DOHH2 (cell line): ENCODE results near the gene SHISA6.

ENCODE experiments used
- H3F3A ChIP-seq: fragments of 200-600 bp; sonication (generic), shearing (Covaris generic); 2 replicates; pipeline ENCODE4 v1.6.0; 2016; ENCODE audit warnings: antibody characterized with exemption, mild to moderate bottlenecking; ENCODE audit not compliant: control insufficient read depth, insufficient read depth
- H3K27ac ChIP-seq: fragments of 200-600 bp; sonication (generic); 2 replicates; pipeline ENCODE4 v1.5.1; 2014; ENCODE audit warnings: low read depth, mild to moderate bottlenecking, low read length, moderate library complexity
- H3K27me3 ChIP-seq: fragments of 200-600 bp; sonication (generic); 2 replicates; pipeline ENCODE4 v1.6.1; 2014; ENCODE audit warnings: mild to moderate bottlenecking, low read length, mixed read lengths; ENCODE audit not compliant: control insufficient read depth
- H3K36me3 ChIP-seq: fragments of 200-600 bp; sonication (generic); 2 replicates; pipeline ENCODE4 v1.6.1; 2014; ENCODE audit warnings: mild to moderate bottlenecking, low read length, moderate library complexity, mixed read lengths; ENCODE audit not compliant: control insufficient read depth
- H3K4me1 ChIP-seq: fragments of 200-600 bp; sonication (generic); 2 replicates; pipeline ENCODE4 v1.6.1; 2014; ENCODE audit warnings: mild to moderate bottlenecking, low read length, mixed read lengths; ENCODE audit not compliant: control insufficient read depth
- H3K4me2 ChIP-seq: fragments of 200-600 bp; sonication (generic); 2 replicates; pipeline ENCODE4 v1.6.0; 2014; ENCODE audit warnings: mild to moderate bottlenecking, low read length, moderate library complexity
- H3K4me3 ChIP-seq: fragments of 200-600 bp; sonication (generic); 2 replicates; pipeline ENCODE4 v1.5.1; 2014; ENCODE audit warnings: mild to moderate bottlenecking, low read length, mixed read lengths
- H3K79me2 ChIP-seq: fragments of 200-600 bp; sonication (generic); 2 replicates; pipeline ENCODE4 v1.6.1; 2014; ENCODE audit warnings: mild to moderate bottlenecking, low read length, mixed read lengths; ENCODE audit not compliant: control insufficient read depth
- H3K9me2 ChIP-seq: fragments of 200-600 bp; sonication (generic); replicated peaks from 2 replicates; pipeline ENCODE4 v1.6.1; 2014; ENCODE audit warnings: mild to moderate bottlenecking, low read length, mixed read lengths; ENCODE audit not compliant: control insufficient read depth
- H3K9me3 ChIP-seq: fragments of 200-600 bp; sonication (generic); 2 replicates; pipeline ENCODE4 v1.6.1; 2014; ENCODE audit warnings: antibody characterized with exemption, low read length, mixed read lengths; ENCODE audit not compliant: control insufficient read depth, insufficient read depth
- H4K20me1 ChIP-seq: fragments of 200-600 bp; sonication (generic); 2 replicates; pipeline ENCODE4 v1.6.0; 2014; ENCODE audit warnings: low read depth, mild to moderate bottlenecking, antibody characterized with exemption, low read length, moderate library complexity; ENCODE audit not compliant: control insufficient read depth, insufficient read depth
- CTCF ChIP-seq: fragments of 200-600 bp; sonication (generic); IDR thresholded peaks from one replicate; pipeline ENCODE4 v1.5.1; 2014; ENCODE audit warnings: antibody characterized with exemption, mild to moderate bottlenecking, low read depth, low read length; ENCODE audit not compliant: poor library complexity, severe bottlenecking
- EZH2phosphoT487 ChIP-seq: fragments of 200-600 bp; sonication (generic); IDR thresholded peaks from 2 replicates; pipeline ENCODE4 v1.6.1; 2017; ENCODE audit warnings: borderline replicate concordance, mild to moderate bottlenecking, antibody characterized with exemption, low read length, moderate library complexity, mixed read lengths

The SHISA6 gene

GRCh38 chr17:11601661-11602060 is 360.6 kb downstream of the SHISA6 start:
- Histone ChIP-seq H3K27ac (no peak overlapping the region), H3K4me3 (no peak overlapping the region), H4K20me1 (no peaks in the 10 kb centered on the region), H3K27me3 (no peaks in the 10 kb centered on the region), H3K79me2 (no peaks in the 10 kb centered on the region), H3K36me3 (no peaks in the 10 kb centered on the region), H3F3A (no peaks in the 10 kb centered on the region), H3K9me2 (no peaks in the 10 kb centered on the region), H3K4me2 (no peak overlapping the region), H3K9me3 (no peaks in the 10 kb centered on the region), H3K4me1 (no peaks in the 10 kb centered on the region)
- TF ChIP-seq EZH2phosphoT487 (no peak), CTCF (no peak)

- Histone ChIP-seq H3K4me2 (no peak overlapping the region), H3K79me2 (no peaks in the 10 kb centered on the region), H3K4me1 (no peaks in the 10 kb centered on the region), H3K9me3 (no peaks in the 10 kb centered on the region; the same call in 1 of the 2 replicates), H3K36me3 (no peaks in the 10 kb centered on the region), H3K4me3 (no peak overlapping the region), H3K27me3 (no peaks in the 10 kb centered on the region), H3F3A (no peaks in the 10 kb centered on the region), H4K20me1 (no peaks in the 10 kb centered on the region), H3K27ac (no peak overlapping the region), H3K9me2 (no peaks in the 10 kb centered on the region)
- TF ChIP-seq CTCF (no peak), EZH2phosphoT487 (no peak)
These were observed 367.4 kb downstream of the SHISA6 start for GRCh38 chr17:11608396-11608795.

- H3K9me3 ChIP-seq = no peaks in the 10 kb centered on the region; the same call in 1 of the 2 replicates
- no peaks in the 10 kb centered on the region for H3F3A ChIP-seq
- H3K27ac ChIP-seq = no peak overlapping the region
- H3K36me3 ChIP-seq = no peaks in the 10 kb centered on the region
- no peaks in the 10 kb centered on the region for H3K4me1 ChIP-seq
- H3K79me2 ChIP-seq = no peaks in the 10 kb centered on the region
- H3K27me3 ChIP-seq = no peaks in the 10 kb centered on the region
- H4K20me1 ChIP-seq = no peaks in the 10 kb centered on the region
- no peak for TF ChIP-seq EZH2phosphoT487
- no peak for TF ChIP-seq CTCF
- no peak overlapping the region for H3K4me3 ChIP-seq
- H3K4me2 ChIP-seq = no peak overlapping the region
- no peaks in the 10 kb centered on the region for H3K9me2 ChIP-seq
These were observed 370.1 kb downstream of the SHISA6 start for GRCh38 chr17:11610999-11611566.
